HUES6 (cell line): ENCODE data around the gene KCNMA1.

Experiments
- H3K27ac ChIP-seq: 2 replicates; pipeline ENCODE4 v1.7.0; 2013; ENCODE audit warnings: low read depth, mild to moderate bottlenecking, low read length, inconsistent platforms
- H3K27me3 ChIP-seq: 2 replicates; pipeline ENCODE4 v1.6.1; 2013; ENCODE audit warnings: low read length; ENCODE audit not compliant: control insufficient read depth, insufficient read depth
- H3K36me3 ChIP-seq: 2 replicates; pipeline ENCODE4 v1.6.1; 2013; ENCODE audit warnings: low read length; ENCODE audit not compliant: control insufficient read depth, insufficient read depth
- H3K4me1 ChIP-seq: 2 replicates; pipeline ENCODE4 v1.6.1; 2013; ENCODE audit warnings: low read length; ENCODE audit not compliant: control insufficient read depth, insufficient read depth
- H3K4me3 ChIP-seq: 2 replicates; pipeline ENCODE4 v1.5.1; 2013; ENCODE audit warnings: low read depth, low read length
- H3K9ac ChIP-seq: one replicate; pipeline ENCODE4 v1.6.1; 2013; ENCODE audit warnings: mild to moderate bottlenecking, low read length
- H3K9me3 ChIP-seq: 2 replicates; pipeline ENCODE4 v1.6.1; 2013; ENCODE audit warnings: low read depth, low read length; ENCODE audit not compliant: control insufficient read depth, insufficient read depth

Gene KCNMA1

GRCh38 chr10:77163670-77164348, 473.8 kb downstream of the KCNMA1 start:
- no peaks in the 10 kb centered on the region for H3K9me3 ChIP-seq
- H3K4me1 ChIP-seq: no peaks in the 10 kb centered on the region
- no peak overlapping the region for H3K4me3 ChIP-seq
- no peaks in the 10 kb centered on the region for H3K27me3 ChIP-seq
- H3K9ac ChIP-seq: no peak overlapping the region
- no peaks in the 10 kb centered on the region for H3K36me3 ChIP-seq
- no peak overlapping the region for H3K27ac ChIP-seq

- Histone ChIP-seq H3K36me3 (no peaks in the 10 kb centered on the region), H3K9me3 (no peaks in the 10 kb centered on the region), H3K4me1 (no peaks in the 10 kb centered on the region), H3K27me3 (no peaks in the 10 kb centered on the region), H3K9ac (no peak overlapping the region), H3K4me3 (no peak overlapping the region), H3K27ac (no peak overlapping the region)
These were observed 474.9 kb downstream of the KCNMA1 start for GRCh38 chr10:77162697-77163096.

- no peaks in the 10 kb centered on the region for H3K27me3 ChIP-seq
- H3K9ac ChIP-seq: no peak overlapping the region
- H3K4me1 ChIP-seq: peaks cover 2% of the 10 kb centered on the region; the same call in 1 of the 2 replicates
- no peaks in the 10 kb centered on the region for H3K36me3 ChIP-seq
- H3K27ac ChIP-seq: no peak overlapping the region
- H3K9me3 ChIP-seq: no peaks in the 10 kb centered on the region
- no peak overlapping the region for H3K4me3 ChIP-seq
These were observed 476.9 kb downstream of the KCNMA1 start for GRCh38 chr10:77160679-77161078.

GRCh38 chr10:77159538-77160110, 478.0 kb downstream of the KCNMA1 start:
- H3K9me3 ChIP-seq: no peaks in the 10 kb centered on the region
- no peak overlapping the region for H3K27ac ChIP-seq
- no peak overlapping the region for H3K9ac ChIP-seq
- H3K36me3 ChIP-seq: no peaks in the 10 kb centered on the region
- no peak overlapping the region for H3K4me3 ChIP-seq
- no peaks in the 10 kb centered on the region for H3K27me3 ChIP-seq
- peaks cover 2% of the 10 kb centered on the region; the same call in 1 of the 2 replicates for H3K4me1 ChIP-seq

GRCh38 chr10:77158666-77159065, 478.9 kb downstream of the KCNMA1 start:
- peaks cover 2% of the 10 kb centered on the region; the same call in 1 of the 2 replicates for H3K4me1 ChIP-seq

GRCh38 chr10:77157248-77158019, 480.2 kb downstream of the KCNMA1 start:
- Histone ChIP-seq H3K9ac (no peak overlapping the region), H3K4me3 (no peak overlapping the region), H3K9me3 (no peaks in the 10 kb centered on the region), H3K27ac (no peak overlapping the region), H3K4me1 (peaks cover 8% of the 10 kb centered on the region), H3K27me3 (no peaks in the 10 kb centered on the region), H3K36me3 (no peaks in the 10 kb centered on the region)

More at GRCh38 chr10:77158666-77159065, 478.9 kb downstream of the KCNMA1 start:
- Histone ChIP-seq H3K9ac (no peak overlapping the region), H3K36me3 (no peaks in the 10 kb centered on the region), H3K9me3 (no peaks in the 10 kb centered on the region), H3K27me3 (no peaks in the 10 kb centered on the region), H3K4me3 (no peak overlapping the region), H3K27ac (no peak overlapping the region)

GRCh38 chr10:77156406-77156879, 481.2 kb downstream of the KCNMA1 start:
- peaks cover 18% of the 10 kb centered on the region for H3K4me1 ChIP-seq
- no peaks in the 10 kb centered on the region for H3K36me3 ChIP-seq
- H3K27me3 ChIP-seq: no peaks in the 10 kb centered on the region
- no peak overlapping the region for H3K27ac ChIP-seq
- no peak overlapping the region for H3K9ac ChIP-seq
- H3K4me3 ChIP-seq: no peak overlapping the region
- no peaks in the 10 kb centered on the region for H3K9me3 ChIP-seq

GRCh38 chr10:77152256-77152655, 485.4 kb downstream of the KCNMA1 start:
- peaks cover 40% of the 10 kb centered on the region for H3K4me1 ChIP-seq
- no peaks in the 10 kb centered on the region for H3K9me3 ChIP-seq
- no peaks in the 10 kb centered on the region for H3K36me3 ChIP-seq
- H3K27ac ChIP-seq: no peak overlapping the region
- no peak overlapping the region for H3K9ac ChIP-seq
- H3K27me3 ChIP-seq: no peaks in the 10 kb centered on the region
- no peak overlapping the region for H3K4me3 ChIP-seq

- H3K9me3 ChIP-seq: no peaks in the 10 kb centered on the region
- no peak overlapping the region for H3K9ac ChIP-seq
- no peak overlapping the region for H3K27ac ChIP-seq
- peaks cover 39% of the 10 kb centered on the region for H3K4me1 ChIP-seq
- H3K4me3 ChIP-seq: no peak overlapping the region
- H3K27me3 ChIP-seq: no peaks in the 10 kb centered on the region
- no peaks in the 10 kb centered on the region for H3K36me3 ChIP-seq
These were observed 486.2 kb downstream of the KCNMA1 start for GRCh38 chr10:77151408-77151807.

- Histone ChIP-seq H3K9me3 (no peaks in the 10 kb centered on the region), H3K4me3 (no peak overlapping the region), H3K9ac (no peak overlapping the region), H3K36me3 (no peaks in the 10 kb centered on the region), H3K4me1 (peaks cover 38% of the 10 kb centered on the region), H3K27me3 (no peaks in the 10 kb centered on the region), H3K27ac (no peak overlapping the region)
These were observed 487.9 kb downstream of the KCNMA1 start for GRCh38 chr10:77149706-77150105.

GRCh38 chr10:77149001-77149400, 488.6 kb downstream of the KCNMA1 start:
- Histone ChIP-seq H3K4me3 (no peak overlapping the region), H3K9me3 (no peaks in the 10 kb centered on the region), H3K9ac (no peak overlapping the region), H3K4me1 (peaks cover 38% of the 10 kb centered on the region), H3K27me3 (no peaks in the 10 kb centered on the region), H3K36me3 (no peaks in the 10 kb centered on the region), H3K27ac (no peak overlapping the region)
